NB4 (cell line): Measurements from ENCODE around the gene CORO2A.

Experiments used
- CTCF ChIP-seq: IDR thresholded peaks from one replicate; pipeline ENCODE4 v1.5.1; 2012; ENCODE audit warnings: low read depth, low read length
- MAX ChIP-seq: IDR thresholded peaks from 2 replicates; pipeline ENCODE4 v1.6.1; 2011; ENCODE audit warnings: low read depth, low read length
- MYC ChIP-seq: IDR thresholded peaks from 2 replicates; pipeline ENCODE4 v1.6.1; 2011; ENCODE audit warnings: low read depth, low read length
- POLR2A ChIP-seq: IDR thresholded peaks from 2 replicates; pipeline ENCODE4 v1.6.1; 2011; ENCODE audit warnings: mild to moderate bottlenecking; ENCODE audit not compliant: insufficient read length; ENCODE audit errors: extremely low read depth

GRCh38 chr9:98206754-98207153 is 14.3 kb upstream of the CORO2A start:
- TF ChIP-seq CTCF = no peak
- no peak for TF ChIP-seq POLR2A
- no peak for TF ChIP-seq MAX
- TF ChIP-seq MYC = no peak
